Thyroid gland (tissue), 4 donors: ENCODE results near the gene VPS11.

Experiments
- POLR2A ChIP-seq, 2 donors: fragments of 450-650 bp; IDR thresholded peaks; one replicate each; pipeline ENCODE4 v1.6.1; 2017; ENCODE audit warnings: antibody characterized with exemption in 2 of 2, mild to moderate bottlenecking in 2 of 2, moderate library complexity in 1 of 2
- TF ChIP-seq, protein P1 (sequence below), 6 experiments: fragments of 200-600 bp in 3 of 6; fragments of 450-650 bp in 3 of 6; sonication (generic) in 3 of 6; IDR thresholded peaks; one replicate each; pipeline ENCODE4 v1.5.1; 2016 to 2019; ENCODE audit warnings: antibody characterized with exemption in 6 of 6, mild to moderate bottlenecking in 2 of 6, inconsistent platforms in 1 of 6, moderate library complexity in 1 of 6

DNA sequence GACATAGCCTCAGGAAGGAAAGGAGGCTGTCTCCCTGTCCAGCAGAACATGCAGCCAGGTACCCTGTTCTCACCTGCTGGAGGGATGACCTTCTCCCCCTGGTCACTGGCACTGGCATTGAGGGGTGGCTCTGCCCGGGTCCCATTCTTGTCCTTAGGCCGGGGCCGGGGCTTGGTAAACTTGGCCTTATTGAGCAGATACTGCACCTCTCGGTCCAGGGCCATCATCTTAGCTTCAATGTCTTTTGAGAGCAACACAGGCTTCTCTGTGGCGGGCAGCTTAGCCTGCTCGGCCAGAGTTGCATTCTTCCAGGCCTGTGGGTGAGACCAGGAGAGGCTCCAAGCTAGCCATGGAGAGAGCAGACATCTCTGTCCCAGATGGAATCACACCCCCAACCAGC, 21.1 kb upstream of the VPS11 start:
- TF ChIP-seq, protein P1, sequence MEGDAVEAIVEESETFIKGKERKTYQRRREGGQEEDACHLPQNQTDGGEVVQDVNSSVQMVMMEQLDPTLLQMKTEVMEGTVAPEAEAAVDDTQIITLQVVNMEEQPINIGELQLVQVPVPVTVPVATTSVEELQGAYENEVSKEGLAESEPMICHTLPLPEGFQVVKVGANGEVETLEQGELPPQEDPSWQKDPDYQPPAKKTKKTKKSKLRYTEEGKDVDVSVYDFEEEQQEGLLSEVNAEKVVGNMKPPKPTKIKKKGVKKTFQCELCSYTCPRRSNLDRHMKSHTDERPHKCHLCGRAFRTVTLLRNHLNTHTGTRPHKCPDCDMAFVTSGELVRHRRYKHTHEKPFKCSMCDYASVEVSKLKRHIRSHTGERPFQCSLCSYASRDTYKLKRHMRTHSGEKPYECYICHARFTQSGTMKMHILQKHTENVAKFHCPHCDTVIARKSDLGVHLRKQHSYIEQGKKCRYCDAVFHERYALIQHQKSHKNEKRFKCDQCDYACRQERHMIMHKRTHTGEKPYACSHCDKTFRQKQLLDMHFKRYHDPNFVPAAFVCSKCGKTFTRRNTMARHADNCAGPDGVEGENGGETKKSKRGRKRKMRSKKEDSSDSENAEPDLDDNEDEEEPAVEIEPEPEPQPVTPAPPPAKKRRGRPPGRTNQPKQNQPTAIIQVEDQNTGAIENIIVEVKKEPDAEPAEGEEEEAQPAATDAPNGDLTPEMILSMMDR (IDR thresholded peaks at IDR 0.05): no peak
- TF ChIP-seq POLR2A (IDR thresholded peaks at IDR 0.05): no peak
